Esophagus squamous epithelium (tissue), 4 donors: ENCODE results near the gene ELOF1.

ENCODE experiments used
- CTCF ChIP-seq, 6 experiments: fragments of 450-650 bp in 4 of 6; fragments of 200-600 bp in 2 of 6; sonication (generic) in 2 of 6; IDR thresholded peaks; one replicate each; pipeline ENCODE4 v1.5.1; 2016 to 2019; ENCODE audit warnings: antibody characterized with exemption in 6 of 6, mild to moderate bottlenecking in 4 of 6, moderate library complexity in 4 of 6
- POLR2A ChIP-seq, 4 donors: fragments of 450-650 bp; IDR thresholded peaks; one replicate each; pipeline ENCODE4 v1.6.1; 2017; ENCODE audit warnings: antibody characterized with exemption in 4 of 4, mild to moderate bottlenecking in 4 of 4, moderate library complexity in 3 of 4

- TF ChIP-seq CTCF (IDR thresholded peaks at IDR 0.05) (no peak), POLR2A (IDR thresholded peaks at IDR 0.05) (peak in 1 of 4 donors; percentile 24)
Observed at GRCh38 chr19:11578258-11579142, 19.5 kb upstream of the ELOF1 start.
